ENCODE data around the gene AFAP1. TPM values are rescaled to one million over a fixed set of nuclear protein-coding genes. Genes with fewer than 3 reads are reported as not detected.

The AFAP1 gene
- total and polyA plus RNA-seq, 2 of the 4 experiments (the other 2 are of a cell fraction) = 48.2 to 80.9 TPM

GRCh38 chr4:7956270-7956808, 16.7 kb upstream of the AFAP1 start:
- H2BK120ac ChIP-seq (ENCODE audit: low read depth, low read length) = peak overlapping the region; percentile 88
- peak overlapping the region; percentile 59 for H3K14ac ChIP-seq (replicated peaks; ENCODE audit: low read depth, low read length)
- peak overlapping the region; percentile 82 for H2AFZ ChIP-seq (replicated peaks; ENCODE audit: low read length, poor library complexity)
- peak overlapping the region; percentile 84 for H3K4ac ChIP-seq (ENCODE audit: low read depth, low read length)
- H2AK5ac ChIP-seq (ENCODE audit: low read depth, low read length) = peak overlapping the region; percentile 65
- H3K36me3 ChIP-seq (ENCODE audit: control insufficient read depth, insufficient read depth, low read length) = no peaks in the 10 kb centered on the region
- peak overlapping the region; percentile 30; the same call in 1 of the 2 replicates for H3K4me2 ChIP-seq (ENCODE audit: low read depth, low read length)
- peaks cover 18% of the 10 kb centered on the region for H3K4me1 ChIP-seq (ENCODE audit: control insufficient read depth, insufficient read depth, low read length)
- H3K9ac ChIP-seq (ENCODE audit: low read depth, low read length) = no peak overlapping the region
- peaks cover 19% of the 10 kb centered on the region for H3K9me1 ChIP-seq (ENCODE audit: insufficient read depth, low read length)
- dilution Hi-C loops (cut with HindIII; ENCODE audit: low sequenced_read_pairs, unreplicated experiment) = no loop called here
- peak overlapping the region; percentile 81 for H4K91ac ChIP-seq (ENCODE audit: insufficient read depth, low read depth, low read length)
- peak overlapping the region; percentile 77; the same call in 2 of the 3 replicates for H2BK15ac ChIP-seq (ENCODE audit: low read depth, low read length)
- H2AK9ac ChIP-seq (replicated peaks; ENCODE audit: low read depth, low read length, poor library complexity) = peak overlapping the region; percentile 77
- H2BK20ac ChIP-seq (ENCODE audit: low read depth, low read length) = peak overlapping the region; percentile 90
- POLR2A ChIA-PET (ENCODE audit: unreplicated experiment) = no interaction called here
- peak overlapping the region; percentile 58 for H3K18ac ChIP-seq (ENCODE audit: low read depth, low read length)
- 0 out of 2 replicates have a peak overlapping the region, but pooled peaks have one; percentile 40 for H3K23ac ChIP-seq (ENCODE audit: low read depth, low read length)
- CTCF ChIA-PET = interaction anchor here (1.1 kb wide), 1 partner anchor 152 kb away, joined by 3 read pairs; no protein-coding TSS in a partner anchor
- in situ Hi-C loops (cut with MboI; ENCODE audit: low sequenced_read_pairs) = no loop called here
- peak; percentile 29; the same call in 1 of the 2 replicates for TF ChIP-seq CEBPB (IDR thresholded peaks at IDR 0.05; ENCODE audit: low read depth, low read length)
- TF ChIP-seq MAFK (IDR thresholded peaks at IDR 0.05; ENCODE audit: low read depth, low read length) = no peak
- peaks cover 0 to 12% of the 10 kb centered on the region in 2 experiments; a peak in 2 of 4 replicates for H3K79me1 ChIP-seq (ENCODE audit: low read depth in 1 of 2, low read length in 2 of 2)
- intact Hi-C loops (cut with micrococcal nuclease) = no loop called here
- no peak overlapping the region; the same call in 1 of the 2 replicates for H3K56ac ChIP-seq (ENCODE audit: extremely low read depth, insufficient read depth, low read length)
- BruUV-seq (replicated peaks) = no TSS peak
- peak overlapping the region; percentile 75 for H2BK5ac ChIP-seq (ENCODE audit: low read depth, low read length, poor library complexity, severe bottlenecking)
- WGBS, 2 experiments (ENCODE audit: extremely low coverage in 2 of 2, insufficient read length in 1 of 2) = 0% methylated on average over 1 of the region's 8 CpGs; no CpG with 5 or more reads in 1 of the 2 experiments
- peak overlapping the region; percentile 81; the same call in 1 of the 2 replicates for H4K5ac ChIP-seq (ENCODE audit: low read depth, low read length)
- no peak overlapping the region for H3K4me3 ChIP-seq (ENCODE audit: insufficient read depth, low read depth, low read length)
- peak overlapping the region; percentile 29 to 86 for H4K8ac ChIP-seq (ENCODE audit: low read depth in 2 of 2, low read length in 2 of 2)
- DNase-seq = peak; percentile 80
- peak overlapping the region; percentile 47 for H3K27ac ChIP-seq (ENCODE audit: insufficient read depth, low read length)
- no peaks in the 10 kb centered on the region; the same call in 1 of the 2 replicates for H4K20me1 ChIP-seq (ENCODE audit: insufficient read depth, low read length)
- 0 out of 2 replicates have a peak, but pooled peaks cover 2% of the 10 kb centered on the region for H3K9me3 ChIP-seq (ENCODE audit: control insufficient read depth, insufficient read depth, low read length)
- H3K27me3 ChIP-seq (ENCODE audit: control insufficient read depth, insufficient read depth, low read length) = no peaks in the 10 kb centered on the region
- ATAC-seq (ENCODE audit: low read depth) = peak; percentile 59

Data from IMR-90 (cell line).